ENCODE measurements around the gene DOK4. TPM values are rescaled to one million over a fixed set of nuclear protein-coding genes. Genes with fewer than 3 reads are reported as not detected.

The DOK4 gene
- total and polyA plus RNA-seq, 2 experiments from 2014 or later, result 11.4 to 29.1 TPM

- Histone ChIP-seq H3K4me2 (peak overlapping the region; percentile 84; the same call in 1 of the 2 replicates), H3K4me1 (ENCODE audit: insufficient read depth) (peaks cover 40% of the 10 kb centered on the region), H2AFZ (no peak overlapping the region), H3K27ac (ENCODE audit: low read depth) (no peak overlapping the region), H3K4me3 (0 out of 2 replicates have a peak overlapping the region, but pooled peaks have one; percentile 56), H3K79me2 (replicated peaks; ENCODE audit: insufficient read depth) (no peaks in the 10 kb centered on the region; the same call in 1 of the 2 replicates), H4K20me1 (replicated peaks; ENCODE audit: insufficient read depth) (0 out of 2 replicates have a peak, but pooled peaks cover 3% of the 10 kb centered on the region), H3F3A (replicated peaks; ENCODE audit: low read depth) (peaks cover 4% of the 10 kb centered on the region; the same call in 1 of the 2 replicates), H3K36me3 (ENCODE audit: insufficient read depth) (no peaks in the 10 kb centered on the region), H3K27me3 (ENCODE audit: insufficient read depth) (peaks cover 17% of the 10 kb centered on the region; the same call in 1 of the 2 replicates), H3K9me2 (ENCODE audit: insufficient read depth) (no peaks in the 10 kb centered on the region)
- no peak for TF ChIP-seq JUNB (IDR thresholded peaks at IDR 0.05; ENCODE audit: unreplicated experiment)
- TF ChIP-seq CTCF (conservative IDR thresholded peaks at IDR 0.05; ENCODE audit: low read depth in 2 of 2), result no peak
- no peak for TF ChIP-seq ZNF331 (CRISPR knock-in tag; IDR thresholded peaks at IDR 0.05; ENCODE audit: low read depth)
- no peak for TF ChIP-seq CREB1 (CRISPR knock-in tag; IDR thresholded peaks at IDR 0.05; ENCODE audit: low read depth)
- no peak for TF ChIP-seq REST (IDR thresholded peaks at IDR 0.05; ENCODE audit: unreplicated experiment)
- no peak for TF ChIP-seq POLR2AphosphoS5 (IDR thresholded peaks at IDR 0.05; ENCODE audit: low read depth)
- no peak for TF ChIP-seq EZH2phosphoT487 (IDR thresholded peaks at IDR 0.05; ENCODE audit: unreplicated experiment)
- TF ChIP-seq ETS1 (IDR thresholded peaks at IDR 0.05), result no peak
- no peak for TF ChIP-seq NANOG (IDR thresholded peaks at IDR 0.05; ENCODE audit: borderline replicate concordance)
- TF ChIP-seq ZNF462 (CRISPR knock-in tag; IDR thresholded peaks at IDR 0.05), result no peak
- TF ChIP-seq ZNF114 (CRISPR knock-in tag; IDR thresholded peaks at IDR 0.05), result no peak
- no peak overlapping the region for H3K27ac Mint-ChIP-seq
- peaks cover 33% of the 10 kb centered on the region for H3K27me3 Mint-ChIP-seq (ENCODE audit: insufficient read depth, low read depth, poor library complexity)
- H3K36me3 Mint-ChIP-seq (ENCODE audit: low read depth), result no peaks in the 10 kb centered on the region; the same call in 2 of the 3 replicates
- ATAC-seq, result no peak
- H3K4me3 Mint-ChIP-seq, result peak overlapping the region; percentile 83; the same call in 1 of the 3 replicates
- H3K4me1 Mint-ChIP-seq, result peaks cover 48% of the 10 kb centered on the region
- no peaks in the 10 kb centered on the region for H3K9me3 Mint-ChIP-seq
- no peak for DNase-seq (ENCODE audit: low spot score)
These were observed 5.5 kb downstream of the DOK4 start for GRCh38 chr16:57480754-57481230.
